Ovary (tissue), 9 donors: ENCODE results near the gene GNAI2. TPM values are rescaled to one million over a fixed set of nuclear protein-coding genes. Genes with fewer than 3 reads are reported as not detected.

Experiments used
- DNase-seq, 5 donors: peaks; one replicate each; pipeline ENCODE4 v3.0.0-alpha.2; 2019 to 2020
- H3K27ac ChIP-seq, 2 donors: fragments of 200-600 bp; one replicate each; pipeline versions ENCODE4 v1.5.1 to v1.8.0; 2019 to 2022
- H3K27me3 ChIP-seq: fragments of 200-600 bp; one replicate; pipeline ENCODE4 v1.8.0; 2022
- H3K36me3 ChIP-seq: fragments of 200-600 bp; sonication (generic); one replicate; pipeline ENCODE4 v1.5.1; 2019
- H3K4me1 ChIP-seq: one replicate; pipeline ENCODE4 v1.8.1; 2013; ENCODE audit warnings: mild to moderate bottlenecking, moderate library complexity; ENCODE audit not compliant: insufficient read depth
- H3K4me3 ChIP-seq: fragments of 200-600 bp; sonication (generic); one replicate; pipeline ENCODE4 v1.5.1; 2017
- H3K9me3 ChIP-seq, 2 donors: fragments of 200-600 bp in 1 of 2; sonication (generic) in 1 of 2; one replicate each; pipeline versions ENCODE4 v1.5.1 to v1.8.1; 2013 to 2019; ENCODE audit warnings: mild to moderate bottlenecking in 1 of 2, moderate library complexity in 1 of 2
- CTCF ChIP-seq, 3 donors: fragments of 450-650 bp in 2 of 3; fragments of 200-600 bp in 1 of 3; IDR thresholded peaks; one replicate each; pipeline versions ENCODE4 v1.5.1 to v1.8.0; 2016 to 2022; ENCODE audit warnings: antibody characterized with exemption in 3 of 3, mild to moderate bottlenecking in 1 of 3
- EP300 ChIP-seq: sonication (generic); formaldehyde crosslinking; IDR thresholded peaks from one replicate; pipeline ENCODE4 v1.6.1; 2017; ENCODE audit warnings: antibody characterized with exemption
- POLR2A ChIP-seq: fragments of 450-650 bp; IDR thresholded peaks from one replicate; pipeline ENCODE4 v1.6.1; 2017; ENCODE audit warnings: antibody characterized with exemption, mild to moderate bottlenecking, moderate library complexity
- WGBS, 3 donors: extraction: QIAGEN DNeasy Blood & Tissue Kit in 1 of 3; methylation state at CpG; one replicate each; pipeline versions ENCODE4 v1.1.5 to v1.1.7; 2013 to 2017; 5-methylcytosine and 5-hydroxymethylcytosine counted together
- intact Hi-C, 4 donors: fragments of 100-400 bp; cut with DNase I; formaldehyde crosslinking; loops; one replicate each; pipeline versions ENCODE4 v1.11.0 to v1.15.1; 2022 to 2023
- polyA plus RNA-seq, 2 donors: library from polyadenylated mRNA; stranded (reverse); fragments of 200-250 nt in 1 of 2; fragments of 350-450 nt in 1 of 2; fragmentation: Illumina TruSeq in 1 of 2; extraction: RNeasy Lipid Tissue Mini Kit (QIAGEN cat#74804) in 1 of 2; gene quantifications; one replicate each; pipeline ENCODE4 v1.2.3, GENCODE V29; 2013 to 2014
- total RNA-seq, 7 donors: library from RNA; depleted of rRNA in 2 of 7; stranded (reverse); fragments of >200 nt in 2 of 7; fragmentation: NEBNext Ultra II Directional in 3 of 7; extraction: Animal tissue kit (Norgen Biotek cat#: 25700) in 3 of 7; gene quantifications; one replicate each; pipeline versions ENCODE4 v1.1.0 to v1.2.4, GENCODE V29; 2016 to 2023
- donor health status: DM: no; HTN: no; CAD: no; lungs with moderate emphysema.
- donor health status: DM: no; HTN: no; CAD: no.
- donor health status: Bipolar disorder and iron deficiency.
- donor health status: DM: yes; HTN: yes; CAD: no.
- donor health status: DM: no; HTN: no; CAD: no.
- donor health status: DM: yes; HTN: yes; CAD: no.

Gene GNAI2
- total and polyA plus RNA-seq, 9 donors, result 72.3 to 309 (median 212) TPM

- intact Hi-C loops, result loop anchor here in 2 of 4 donors (1.0 to 5.0 kb wide), 2 partner anchors 28 to 1966 kb away; no protein-coding TSS in a partner anchor
- Histone ChIP-seq H3K4me1 (peaks cover 3% of the 10 kb centered on the region), H3K27ac (no peak overlapping the region), H3K9me3 (no peaks in the 10 kb centered on the region), H3K27me3 (peaks cover 10% of the 10 kb centered on the region), H3K4me3 (no peak overlapping the region), H3K36me3 (no peaks in the 10 kb centered on the region)
- no peak for DNase-seq
- WGBS, 3 donors, result 59 to 65% (median 64%) methylated on average over 6 of the region's 6 CpGs
- no peak for TF ChIP-seq POLR2A
- TF ChIP-seq CTCF (IDR thresholded peaks at IDR 0.05), result no peak
- no peak for TF ChIP-seq EP300
These were observed 39.7 kb upstream of the GNAI2 start for GRCh38 chr3:50196253-50196801.

- WGBS, 3 donors, result 84 to 87% (median 84%) methylated on average over 10 of the region's 10 CpGs
- Histone ChIP-seq H3K9me3 (no peaks in the 10 kb centered on the region), H3K27ac (no peak overlapping the region), H3K27me3 (no peaks in the 10 kb centered on the region), H3K4me3 (no peak overlapping the region), H3K4me1 (no peaks in the 10 kb centered on the region), H3K36me3 (no peaks in the 10 kb centered on the region)
- TF ChIP-seq POLR2A (no peak), CTCF (IDR thresholded peaks at IDR 0.05) (no peak), EP300 (no peak)
- intact Hi-C loops, result no loop called here
- DNase-seq, result peak in 1 of 5 donors; percentile 25
These were observed 34.3 kb upstream of the GNAI2 start for GRCh38 chr3:50201573-50202315.

GRCh38 chr3:50202353-50203112 is 33.5 kb upstream of the GNAI2 start:
- Histone ChIP-seq H3K27me3 (no peaks in the 10 kb centered on the region), H3K36me3 (no peaks in the 10 kb centered on the region), H3K27ac (no peak overlapping the region), H3K9me3 (no peaks in the 10 kb centered on the region), H3K4me3 (no peak overlapping the region), H3K4me1 (no peaks in the 10 kb centered on the region)
- intact Hi-C loops, result no loop called here
- TF ChIP-seq EP300 (no peak), CTCF (IDR thresholded peaks at IDR 0.05) (no peak), POLR2A (no peak)
- WGBS, 3 donors, result 73 to 76% (median 75%) methylated on average over 16 of the region's 16 CpGs
- no peak for DNase-seq

GRCh38 chr3:50203113-50203808 is 32.7 kb upstream of the GNAI2 start:
- peak in 1 of 5 donors; percentile 20 for DNase-seq
- Histone ChIP-seq H3K4me1 (no peaks in the 10 kb centered on the region), H3K36me3 (no peaks in the 10 kb centered on the region), H3K4me3 (no peak overlapping the region), H3K27me3 (no peaks in the 10 kb centered on the region), H3K9me3 (no peaks in the 10 kb centered on the region), H3K27ac (no peak overlapping the region)
- WGBS, 3 donors, result 59 to 77% (median 64%) methylated on average over 7 to 9 of the region's 9 CpGs
- intact Hi-C loops, result no loop called here
- no peak for TF ChIP-seq CTCF (IDR thresholded peaks at IDR 0.05)
- no peak for TF ChIP-seq EP300
- TF ChIP-seq POLR2A, result no peak
